Lung (tissue), 12 donors: Measurements from ENCODE around the gene RSPH6A. TPM values are rescaled to one million over a fixed set of nuclear protein-coding genes. Genes with fewer than 3 reads are reported as not detected.
"Not testable (repeated sequence)": the region's sequence is repeated elsewhere in the genome, so short reads cannot be mapped to it uniquely, and the experiment has no call there.

Experiments used
- ATAC-seq: fragments of 200-7000 bp; cut with Tn5 transposase; one replicate; pipeline ENCODE4 v1.9.1; 2020; ENCODE audit warnings: moderate number of reproducible peaks; ENCODE audit not compliant: insufficient read depth, low FRiP score
- DNase-seq, 3 donors: peaks; one replicate each; pipeline ENCODE4 v3.0.0-alpha.2; 2013 to 2017
- H3K27ac ChIP-seq, 2 donors: one replicate each; pipeline ENCODE4 v1.5.1; 2013; ENCODE audit warnings: mild to moderate bottlenecking in 2 of 2, moderate library complexity in 2 of 2, control low read depth in 1 of 2, inconsistent platforms in 1 of 2, low read depth in 1 of 2, low read length in 1 of 2
- H3K27me3 ChIP-seq, 3 donors: one replicate each; pipeline ENCODE4 v1.5.1; 2013; ENCODE audit warnings: low read length in 2 of 3; ENCODE audit not compliant: control insufficient read depth in 3 of 3, insufficient read depth in 3 of 3
- H3K36me3 ChIP-seq, 4 donors: one replicate each; pipeline ENCODE4 v1.5.1; 2013; ENCODE audit warnings: low read length in 4 of 4, mild to moderate bottlenecking in 1 of 4, moderate library complexity in 1 of 4; ENCODE audit not compliant: control insufficient read depth in 4 of 4, insufficient read depth in 4 of 4
- H3K4me1 ChIP-seq, 5 donors: one replicate each; pipeline ENCODE4 v1.5.1; 2013; ENCODE audit warnings: low read length in 5 of 5, mild to moderate bottlenecking in 2 of 5, moderate library complexity in 1 of 5; ENCODE audit not compliant: control insufficient read depth in 5 of 5, insufficient read depth in 5 of 5
- H3K4me3 ChIP-seq: one replicate; pipeline ENCODE4 v1.5.1; 2013; ENCODE audit warnings: mild to moderate bottlenecking, control low read depth, moderate library complexity
- H3K9ac ChIP-seq, 2 donors: one replicate each; pipeline ENCODE4 v1.5.1; 2013; ENCODE audit warnings: low read length in 2 of 2, control low read depth in 1 of 2; ENCODE audit not compliant: insufficient read depth in 1 of 2
- H3K9me3 ChIP-seq, 4 donors: one replicate each; pipeline ENCODE4 v1.5.1; 2013; ENCODE audit warnings: low read length in 3 of 4, mild to moderate bottlenecking in 1 of 4, moderate library complexity in 1 of 4; ENCODE audit not compliant: control insufficient read depth in 4 of 4, insufficient read depth in 3 of 4
- WGBS, 2 donors: extraction: QIAGEN DNeasy Blood & Tissue Kit; methylation state at CpG; one replicate each; pipeline ENCODE4 v1.1.7; 2013; 5-methylcytosine and 5-hydroxymethylcytosine counted together
- polyA plus RNA-seq, 2 donors: library from polyadenylated mRNA; stranded (reverse); fragments of 200-250 nt; gene quantifications; one replicate each; pipeline ENCODE4 v1.2.1, GENCODE V29; 2013
- total RNA-seq, 2 donors: library from RNA; depleted of rRNA in 1 of 2; stranded (reverse); fragments of >200 nt in 1 of 2; gene quantifications; one replicate each; pipeline ENCODE4 v1.2.1, GENCODE V29; 2014 to 2021
- TF ChIP-seq, protein P1 (sequence below): IDR thresholded peaks from 2 replicates; pipeline ENCODE4 v1.5.1; 2012; ENCODE audit warnings: mild to moderate bottlenecking; ENCODE audit errors: control extremely low read depth, extremely low read depth
- donor health status: control.
- donor health status: control.
- donor health status: Bipolar disorder and iron deficiency.
- donor health status: healthy.
- donor health status: DM: yes; HTN: yes; CAD: no.

Gene RSPH6A
- total and polyA plus RNA-seq, 4 donors, result 0.06 to 0.34 TPM; not detected in 2

DNA sequence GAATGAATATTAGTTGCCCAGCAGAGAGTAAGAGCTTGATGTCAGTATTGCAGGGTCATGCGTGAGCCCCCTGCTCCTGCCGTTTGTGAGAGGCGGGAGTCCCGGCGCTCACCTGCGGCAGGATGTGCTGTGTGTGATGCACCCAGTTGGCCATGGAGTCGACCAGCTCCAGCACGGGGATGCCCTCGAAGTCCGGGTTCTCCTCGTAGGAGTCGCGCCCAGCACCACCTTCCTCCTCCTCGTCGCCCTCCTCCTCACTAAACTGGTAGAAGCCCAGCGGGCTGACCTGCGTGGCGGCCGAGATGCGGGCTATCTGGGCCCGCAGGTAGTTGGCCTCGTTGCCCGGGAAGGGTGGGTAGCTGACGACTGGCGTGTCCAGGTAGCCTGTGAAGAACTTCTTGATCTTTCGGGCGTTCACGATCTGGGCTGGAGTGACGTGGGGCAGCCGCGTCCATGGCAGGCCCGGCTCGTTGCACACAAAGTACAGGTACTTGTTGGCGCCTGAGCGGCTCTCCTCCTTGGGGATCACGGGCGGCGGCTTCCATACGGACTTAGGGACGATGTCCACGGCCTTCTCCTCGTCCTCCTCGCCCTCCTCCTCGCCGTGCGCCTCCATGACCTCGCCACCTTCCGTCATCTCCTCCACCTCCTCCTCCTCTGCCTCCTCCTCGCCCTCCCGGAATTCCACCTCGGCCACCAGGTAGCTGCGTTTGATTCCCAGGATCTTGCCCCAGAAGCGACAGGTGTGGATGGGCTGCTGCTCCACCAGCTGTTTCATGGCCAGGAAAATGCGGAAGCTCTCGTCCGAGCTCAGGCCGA lies 10.8 kb downstream of the RSPH6A start:
- no peak overlapping the region for H3K4me3 ChIP-seq

GRCh38 chr19:45801603-45802175 lies 13.4 kb downstream of the RSPH6A start:
- Histone ChIP-seq H3K36me3 (no peaks in the 10 kb centered on the region), H3K4me3 (no peak overlapping the region), H3K9ac (no peak overlapping the region), H3K27ac (no peak overlapping the region), H3K27me3 (no peaks in the 10 kb centered on the region), H3K4me1 (peaks cover 0 to 1% (median 0%) of the 10 kb centered on the region in 5 donors), H3K9me3 (peaks cover 0 to 2% (median 0%) of the 10 kb centered on the region in 4 donors)
- DNase-seq (no peak), ATAC-seq (no peak)
- TF ChIP-seq, protein P1, sequence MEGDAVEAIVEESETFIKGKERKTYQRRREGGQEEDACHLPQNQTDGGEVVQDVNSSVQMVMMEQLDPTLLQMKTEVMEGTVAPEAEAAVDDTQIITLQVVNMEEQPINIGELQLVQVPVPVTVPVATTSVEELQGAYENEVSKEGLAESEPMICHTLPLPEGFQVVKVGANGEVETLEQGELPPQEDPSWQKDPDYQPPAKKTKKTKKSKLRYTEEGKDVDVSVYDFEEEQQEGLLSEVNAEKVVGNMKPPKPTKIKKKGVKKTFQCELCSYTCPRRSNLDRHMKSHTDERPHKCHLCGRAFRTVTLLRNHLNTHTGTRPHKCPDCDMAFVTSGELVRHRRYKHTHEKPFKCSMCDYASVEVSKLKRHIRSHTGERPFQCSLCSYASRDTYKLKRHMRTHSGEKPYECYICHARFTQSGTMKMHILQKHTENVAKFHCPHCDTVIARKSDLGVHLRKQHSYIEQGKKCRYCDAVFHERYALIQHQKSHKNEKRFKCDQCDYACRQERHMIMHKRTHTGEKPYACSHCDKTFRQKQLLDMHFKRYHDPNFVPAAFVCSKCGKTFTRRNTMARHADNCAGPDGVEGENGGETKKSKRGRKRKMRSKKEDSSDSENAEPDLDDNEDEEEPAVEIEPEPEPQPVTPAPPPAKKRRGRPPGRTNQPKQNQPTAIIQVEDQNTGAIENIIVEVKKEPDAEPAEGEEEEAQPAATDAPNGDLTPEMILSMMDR, result no peak
- 68 to 82% methylated on average over 7 of the region's 7 CpGs for WGBS, 2 donors

More for the DNA sequence above, 10.8 kb downstream of the RSPH6A start:
- ATAC-seq (no peak), DNase-seq (no peak)
- Histone ChIP-seq H3K27me3 (no peaks in the 10 kb centered on the region), H3K36me3 (no peaks in the 10 kb centered on the region), H3K27ac (no peak overlapping the region), H3K9ac (no peak overlapping the region), H3K4me1 (peaks cover 0 to 1% (median 0%) of the 10 kb centered on the region in 5 donors), H3K9me3 (peaks cover 0 to 2% (median 0%) of the 10 kb centered on the region in 4 donors)
- WGBS, 2 donors, result 88 to 92% methylated on average over 56 to 57 of the region's 57 CpGs
- TF ChIP-seq, protein P1, result no peak

GRCh38 chr19:45800070-45800553 lies 15.0 kb downstream of the RSPH6A start:
- H3K27ac ChIP-seq, result no peak overlapping the region
- ATAC-seq, result no peak
- H3K9ac ChIP-seq, result no peak overlapping the region
- H3K36me3 ChIP-seq, result no peaks in the 10 kb centered on the region
- no peak overlapping the region for H3K4me3 ChIP-seq
- 79 to 86% methylated on average over 8 of the region's 8 CpGs for WGBS, 2 donors
- no peak for DNase-seq
- H3K27me3 ChIP-seq, result no peaks in the 10 kb centered on the region
- H3K9me3 ChIP-seq, result no peaks in the 10 kb centered on the region
- TF ChIP-seq, protein P1, result no peak
- no peaks in the 10 kb centered on the region for H3K4me1 ChIP-seq

GRCh38 chr19:45799541-45799940 lies 15.6 kb downstream of the RSPH6A start:
- H3K4me3 ChIP-seq, ATAC-seq, H3K27me3 ChIP-seq, H3K9me3 ChIP-seq, H3K27ac ChIP-seq, H3K4me1 ChIP-seq, DNase-seq, H3K9ac ChIP-seq, H3K36me3 ChIP-seq: not testable (repeated sequence)
- 80 to 93% methylated on average over 5 of the region's 5 CpGs for WGBS, 2 donors
